ENCODE data around the gene SLC26A9.

- TF ChIP-seq POLR2AphosphoS5 (IDR thresholded peaks at IDR 0.05; ENCODE audit: low read depth, low read length), result no peak
- TF ChIP-seq REST (IDR thresholded peaks at IDR 0.05; ENCODE audit: insufficient read depth in 1 of 2, low read depth in 2 of 2, low read length in 2 of 2), result no peak
- TF ChIP-seq SIN3A (IDR thresholded peaks at IDR 0.05; ENCODE audit: borderline replicate concordance, insufficient read depth, low read length), result no peak
Observed at GRCh38 chr1:205870236-205870635, 73.0 kb downstream of the SLC26A9 start.

All from PFSK-1 (cell line).